ENCODE results near the gene N4BP3.

Gene N4BP3

GRCh38 chr5:178106086-178106485, 7.2 kb upstream of the N4BP3 start:
- Histone ChIP-seq H3K27me3 (ENCODE audit: insufficient read depth, low read length) (no peaks in the 10 kb centered on the region), H3K9me3 (ENCODE audit: insufficient read depth, low read depth, low read length) (no peaks in the 10 kb centered on the region), H3K4me3 (ENCODE audit: low read length) (no peak overlapping the region), H3K9ac (ENCODE audit: low read depth, low read length) (no peak overlapping the region), H3K27ac (ENCODE audit: low read length) (no peak overlapping the region), H3K36me3 (ENCODE audit: insufficient read depth, low read depth, low read length) (no peaks in the 10 kb centered on the region), H3K4me1 (ENCODE audit: insufficient read depth, low read length) (no peaks in the 10 kb centered on the region)

GRCh38 chr5:178106556-178107239, 6.6 kb upstream of the N4BP3 start:
- Histone ChIP-seq H3K36me3 (ENCODE audit: insufficient read depth, low read depth, low read length) (no peaks in the 10 kb centered on the region), H3K4me1 (ENCODE audit: insufficient read depth, low read length) (no peaks in the 10 kb centered on the region), H3K9me3 (ENCODE audit: insufficient read depth, low read depth, low read length) (no peaks in the 10 kb centered on the region), H3K27ac (ENCODE audit: low read length) (no peak overlapping the region), H3K9ac (ENCODE audit: low read depth, low read length) (no peak overlapping the region), H3K4me3 (ENCODE audit: low read length) (no peak overlapping the region), H3K27me3 (ENCODE audit: insufficient read depth, low read length) (no peaks in the 10 kb centered on the region)

- no peak overlapping the region for H3K9ac ChIP-seq (ENCODE audit: low read depth, low read length)
- H3K4me3 ChIP-seq (ENCODE audit: low read length) = no peak overlapping the region
- no peaks in the 10 kb centered on the region for H3K4me1 ChIP-seq (ENCODE audit: insufficient read depth, low read length)
- peaks cover 5% of the 10 kb centered on the region; the same call in 1 of the 2 replicates for H3K27me3 ChIP-seq (ENCODE audit: insufficient read depth, low read length)
- H3K9me3 ChIP-seq (ENCODE audit: insufficient read depth, low read depth, low read length) = no peaks in the 10 kb centered on the region; the same call in 1 of the 2 replicates
- no peak overlapping the region for H3K27ac ChIP-seq (ENCODE audit: low read length)
- H3K36me3 ChIP-seq (ENCODE audit: insufficient read depth, low read depth, low read length) = no peaks in the 10 kb centered on the region
These were observed 5.5 kb upstream of the N4BP3 start for GRCh38 chr5:178107756-178108310.

- Histone ChIP-seq H3K9me3 (ENCODE audit: insufficient read depth, low read depth, low read length) (no peaks in the 10 kb centered on the region; the same call in 1 of the 2 replicates), H3K27ac (ENCODE audit: low read length) (no peak overlapping the region), H3K9ac (ENCODE audit: low read depth, low read length) (no peak overlapping the region), H3K36me3 (ENCODE audit: insufficient read depth, low read depth, low read length) (no peaks in the 10 kb centered on the region), H3K4me3 (ENCODE audit: low read length) (no peak overlapping the region), H3K27me3 (ENCODE audit: insufficient read depth, low read length) (peaks cover 5% of the 10 kb centered on the region; the same call in 1 of the 2 replicates), H3K4me1 (ENCODE audit: insufficient read depth, low read length) (no peaks in the 10 kb centered on the region)
These were observed 4.9 kb upstream of the N4BP3 start for GRCh38 chr5:178108446-178108845.

GRCh38 chr5:178108966-178109365, 4.4 kb upstream of the N4BP3 start:
- Histone ChIP-seq H3K27me3 (ENCODE audit: insufficient read depth, low read length) (peaks cover 5% of the 10 kb centered on the region; the same call in 1 of the 2 replicates), H3K27ac (ENCODE audit: low read length) (no peak overlapping the region), H3K36me3 (ENCODE audit: insufficient read depth, low read depth, low read length) (no peaks in the 10 kb centered on the region), H3K9ac (ENCODE audit: low read depth, low read length) (no peak overlapping the region), H3K4me3 (ENCODE audit: low read length) (no peak overlapping the region), H3K4me1 (ENCODE audit: insufficient read depth, low read length) (no peaks in the 10 kb centered on the region), H3K9me3 (ENCODE audit: insufficient read depth, low read depth, low read length) (no peaks in the 10 kb centered on the region; the same call in 1 of the 2 replicates)

- no peak overlapping the region for H3K9ac ChIP-seq (ENCODE audit: low read depth, low read length)
- no peak overlapping the region for H3K27ac ChIP-seq (ENCODE audit: low read length)
- H3K4me3 ChIP-seq (ENCODE audit: low read length) = no peak overlapping the region
- H3K4me1 ChIP-seq (ENCODE audit: insufficient read depth, low read length) = peaks cover 4% of the 10 kb centered on the region; the same call in 1 of the 2 replicates
- H3K9me3 ChIP-seq (ENCODE audit: insufficient read depth, low read depth, low read length) = no peaks in the 10 kb centered on the region; the same call in 1 of the 2 replicates
- H3K36me3 ChIP-seq (ENCODE audit: insufficient read depth, low read depth, low read length) = no peaks in the 10 kb centered on the region
- H3K27me3 ChIP-seq (ENCODE audit: insufficient read depth, low read length) = peaks cover 5% of the 10 kb centered on the region; the same call in 1 of the 2 replicates
These were observed 2.8 kb upstream of the N4BP3 start for GRCh38 chr5:178110511-178110910.

- Histone ChIP-seq H3K9ac (ENCODE audit: low read depth, low read length) (no peak overlapping the region), H3K9me3 (ENCODE audit: insufficient read depth, low read depth, low read length) (no peaks in the 10 kb centered on the region; the same call in 1 of the 2 replicates), H3K27me3 (ENCODE audit: insufficient read depth, low read length) (peaks cover 5% of the 10 kb centered on the region; the same call in 1 of the 2 replicates), H3K4me3 (ENCODE audit: low read length) (no peak overlapping the region), H3K36me3 (ENCODE audit: insufficient read depth, low read depth, low read length) (no peaks in the 10 kb centered on the region), H3K4me1 (ENCODE audit: insufficient read depth, low read length) (peaks cover 17% of the 10 kb centered on the region), H3K27ac (ENCODE audit: low read length) (no peak overlapping the region)
These were observed 1.4 kb upstream of the N4BP3 start for GRCh38 chr5:178111925-178112324.

- peaks cover 23% of the 10 kb centered on the region for H3K4me1 ChIP-seq (ENCODE audit: insufficient read depth, low read length)
- peak overlapping the region; percentile 76 for H3K4me3 ChIP-seq (ENCODE audit: low read length)
- no peaks in the 10 kb centered on the region; the same call in 1 of the 2 replicates for H3K36me3 ChIP-seq (ENCODE audit: insufficient read depth, low read depth, low read length)
- H3K27me3 ChIP-seq (ENCODE audit: insufficient read depth, low read length) = peaks cover 5% of the 10 kb centered on the region; the same call in 1 of the 2 replicates
- H3K9ac ChIP-seq (ENCODE audit: low read depth, low read length) = peak overlapping the region; percentile 58; the same call in 1 of the 2 replicates
- H3K9me3 ChIP-seq (ENCODE audit: insufficient read depth, low read depth, low read length) = no peaks in the 10 kb centered on the region; the same call in 1 of the 2 replicates
- H3K27ac ChIP-seq (ENCODE audit: low read length) = no peak overlapping the region
These were observed 787 bp upstream of the N4BP3 start for GRCh38 chr5:178112545-178112944.

GRCh38 chr5:178113841-178114324, 551 bp downstream of the N4BP3 start:
- Histone ChIP-seq H3K9me3 (ENCODE audit: insufficient read depth, low read depth, low read length) (no peaks in the 10 kb centered on the region; the same call in 1 of the 2 replicates), H3K36me3 (ENCODE audit: insufficient read depth, low read depth, low read length) (no peaks in the 10 kb centered on the region; the same call in 1 of the 2 replicates), H3K27me3 (ENCODE audit: insufficient read depth, low read length) (peaks cover 5% of the 10 kb centered on the region; the same call in 1 of the 2 replicates), H3K4me1 (ENCODE audit: insufficient read depth, low read length) (peaks cover 30% of the 10 kb centered on the region), H3K9ac (ENCODE audit: low read depth, low read length) (peak overlapping the region; percentile 85; the same call in 1 of the 2 replicates), H3K27ac (ENCODE audit: low read length) (peak overlapping the region; percentile 57), H3K4me3 (ENCODE audit: low read length) (peak overlapping the region; percentile 76)

GRCh38 chr5:178114325-178115135, 1.2 kb downstream of the N4BP3 start:
- no peaks in the 10 kb centered on the region; the same call in none of the 2 replicates for H3K36me3 ChIP-seq (ENCODE audit: insufficient read depth, low read depth, low read length)
- peaks cover 30% of the 10 kb centered on the region for H3K4me1 ChIP-seq (ENCODE audit: insufficient read depth, low read length)
- peak overlapping the region; percentile 76 for H3K4me3 ChIP-seq (ENCODE audit: low read length)
- H3K9ac ChIP-seq (ENCODE audit: low read depth, low read length) = peak overlapping the region; percentile 85; the same call in 1 of the 2 replicates
- peaks cover 5% of the 10 kb centered on the region; the same call in 1 of the 2 replicates for H3K27me3 ChIP-seq (ENCODE audit: insufficient read depth, low read length)
- peak overlapping the region; percentile 57 for H3K27ac ChIP-seq (ENCODE audit: low read length)
- H3K9me3 ChIP-seq (ENCODE audit: insufficient read depth, low read depth, low read length) = no peaks in the 10 kb centered on the region; the same call in 1 of the 2 replicates

Data from iPS-20b (cell line).